Fibroblast of mammary gland (primary cell): Measurements from ENCODE around the gene FAM110C.

Source experiments
- DNase-seq: peaks from one replicate; pipeline ENCODE4 v3.0.0-alpha.2; 2010; ENCODE audit warnings: low read depth
- H3K4me3 ChIP-seq: 2 replicates; pipeline ENCODE4 v1.5.1; 2011; ENCODE audit warnings: low read depth, mild to moderate bottlenecking, low read length, moderate library complexity; ENCODE audit not compliant: control insufficient read depth
- TF ChIP-seq, protein P1 (sequence below): conservative IDR thresholded peaks from 2 replicates; pipeline ENCODE4 v1.5.1; 2011; ENCODE audit warnings: low read depth, low read length, inconsistent platforms; ENCODE audit not compliant: control insufficient read depth, insufficient read depth

Gene FAM110C, protein sequence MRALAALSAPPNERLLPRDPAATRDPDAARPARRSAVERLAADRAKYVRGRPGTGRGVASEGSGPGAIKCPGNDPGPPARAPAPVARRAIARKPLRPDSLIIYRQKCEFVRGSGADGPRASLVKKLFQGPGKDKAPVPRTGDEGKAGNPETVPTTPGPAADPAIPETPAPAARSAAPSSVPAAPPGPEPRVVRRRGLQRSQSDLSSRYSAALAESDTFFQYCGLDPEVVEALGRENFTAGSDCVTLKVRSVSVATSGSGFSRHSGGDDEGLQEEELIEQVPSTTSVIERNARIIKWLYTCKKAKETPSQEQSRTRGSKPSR

DNA sequence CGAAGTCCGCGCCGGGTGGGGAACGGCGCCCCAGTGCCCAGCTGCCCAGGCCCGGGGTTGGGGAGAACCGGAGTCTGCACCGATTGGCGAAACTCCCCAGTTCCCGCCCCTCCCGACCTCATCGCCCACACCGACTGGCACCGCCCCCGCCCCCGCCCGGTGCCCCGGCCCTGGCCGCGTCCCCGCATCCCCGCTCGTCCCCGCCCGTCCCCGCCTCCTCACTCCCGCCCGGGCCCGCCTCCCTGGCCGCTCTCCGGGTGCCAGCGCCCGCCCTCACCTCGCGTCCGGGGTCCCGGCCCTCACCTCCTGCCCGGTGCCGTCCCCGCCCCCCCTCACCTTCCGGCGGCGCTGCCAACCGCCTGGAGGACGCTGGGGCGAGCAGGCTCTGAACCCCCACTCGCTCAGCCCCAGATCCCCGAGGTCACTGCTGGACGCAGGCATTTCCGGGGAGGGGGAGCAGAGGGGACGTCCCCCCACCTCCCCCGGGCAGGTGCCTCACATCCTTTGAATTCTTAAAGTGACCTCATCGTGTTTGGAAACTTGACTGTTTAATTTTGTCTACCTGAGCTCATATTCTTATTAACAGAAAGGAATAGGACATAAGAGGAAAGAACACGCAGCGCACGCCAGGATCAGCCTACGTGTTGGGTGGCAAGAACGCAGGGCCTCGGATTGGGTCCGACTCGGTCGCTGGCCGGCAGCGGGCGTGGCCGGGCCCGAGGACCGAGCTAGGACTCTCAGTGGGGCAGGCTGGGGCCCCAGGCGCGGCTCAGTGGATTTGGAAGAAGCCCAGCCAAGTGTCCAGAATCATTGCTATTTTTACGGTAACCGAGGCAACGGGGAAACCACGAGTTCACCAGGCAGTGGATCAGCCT, at the start of gene FAM110C:
TSS of gene FAM110C (minus strand) at position 35 of the 875 bp plus-strand sequence. CDS start 120 bp downstream, outside the sequence.
- TF ChIP-seq, protein P1, sequence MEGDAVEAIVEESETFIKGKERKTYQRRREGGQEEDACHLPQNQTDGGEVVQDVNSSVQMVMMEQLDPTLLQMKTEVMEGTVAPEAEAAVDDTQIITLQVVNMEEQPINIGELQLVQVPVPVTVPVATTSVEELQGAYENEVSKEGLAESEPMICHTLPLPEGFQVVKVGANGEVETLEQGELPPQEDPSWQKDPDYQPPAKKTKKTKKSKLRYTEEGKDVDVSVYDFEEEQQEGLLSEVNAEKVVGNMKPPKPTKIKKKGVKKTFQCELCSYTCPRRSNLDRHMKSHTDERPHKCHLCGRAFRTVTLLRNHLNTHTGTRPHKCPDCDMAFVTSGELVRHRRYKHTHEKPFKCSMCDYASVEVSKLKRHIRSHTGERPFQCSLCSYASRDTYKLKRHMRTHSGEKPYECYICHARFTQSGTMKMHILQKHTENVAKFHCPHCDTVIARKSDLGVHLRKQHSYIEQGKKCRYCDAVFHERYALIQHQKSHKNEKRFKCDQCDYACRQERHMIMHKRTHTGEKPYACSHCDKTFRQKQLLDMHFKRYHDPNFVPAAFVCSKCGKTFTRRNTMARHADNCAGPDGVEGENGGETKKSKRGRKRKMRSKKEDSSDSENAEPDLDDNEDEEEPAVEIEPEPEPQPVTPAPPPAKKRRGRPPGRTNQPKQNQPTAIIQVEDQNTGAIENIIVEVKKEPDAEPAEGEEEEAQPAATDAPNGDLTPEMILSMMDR = no peak
- no peak within 1 kb of the TSS for H3K4me3 ChIP-seq
- peak; percentile 1 for DNase-seq

DNA sequence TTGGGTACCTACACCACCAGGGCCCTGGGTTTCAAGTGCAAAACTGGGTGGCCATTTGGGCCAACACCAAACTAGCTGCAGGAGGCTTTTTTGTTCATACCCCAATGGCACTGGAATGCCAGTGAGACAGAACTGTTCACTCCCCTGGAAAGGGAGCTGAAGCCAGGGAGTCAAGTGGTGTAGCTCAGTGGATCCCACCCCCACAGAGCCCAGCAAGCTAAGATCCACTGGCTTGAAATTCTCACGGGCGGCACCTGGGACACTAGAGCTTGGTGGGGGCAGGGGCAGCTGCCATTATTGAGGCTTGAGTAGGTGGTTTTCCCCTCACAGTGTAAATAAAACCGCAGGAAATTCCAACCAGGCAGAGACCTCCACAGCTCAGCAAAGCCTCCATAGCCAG, 46.0 kb upstream of the FAM110C start:
- no peak overlapping the region for H3K4me3 ChIP-seq
- TF ChIP-seq, protein P1 = no peak
- DNase-seq = no peak

DNA sequence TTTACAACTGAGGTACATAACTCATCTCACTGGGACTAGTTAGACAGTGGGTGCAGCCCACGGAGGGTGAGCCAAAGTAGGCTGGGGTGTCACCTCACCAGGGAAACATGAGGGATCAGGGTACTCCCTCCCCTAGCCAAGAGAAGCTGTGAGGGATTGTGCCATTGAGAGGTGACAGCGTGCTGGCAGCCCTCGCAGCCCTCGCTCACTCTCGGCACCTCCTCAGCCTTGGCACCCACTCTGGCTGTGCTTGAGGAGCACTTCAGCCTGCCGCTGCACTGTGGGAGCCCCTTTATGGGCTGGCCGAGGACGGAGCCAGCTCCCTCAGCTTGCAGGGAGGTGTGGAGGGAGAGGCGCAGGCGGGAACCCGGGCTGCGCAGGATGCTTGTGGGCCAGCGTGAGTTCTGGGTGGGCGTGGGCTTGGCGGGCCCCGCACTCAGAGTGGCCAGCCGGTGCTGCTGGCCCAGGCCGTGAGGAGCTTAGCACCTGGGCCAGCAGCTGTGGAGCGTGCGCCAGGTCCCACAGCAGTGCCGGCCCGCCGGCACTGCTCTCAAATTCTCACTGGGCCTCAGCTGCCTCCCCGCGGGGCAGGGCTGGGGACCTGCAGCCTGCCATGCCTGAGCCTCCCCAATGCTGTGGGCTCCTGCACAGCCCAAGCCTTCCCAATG, 44.5 kb upstream of the FAM110C start:
- no peak overlapping the region for H3K4me3 ChIP-seq
- TF ChIP-seq, protein P1 = no peak
- no peak for DNase-seq

DNA sequence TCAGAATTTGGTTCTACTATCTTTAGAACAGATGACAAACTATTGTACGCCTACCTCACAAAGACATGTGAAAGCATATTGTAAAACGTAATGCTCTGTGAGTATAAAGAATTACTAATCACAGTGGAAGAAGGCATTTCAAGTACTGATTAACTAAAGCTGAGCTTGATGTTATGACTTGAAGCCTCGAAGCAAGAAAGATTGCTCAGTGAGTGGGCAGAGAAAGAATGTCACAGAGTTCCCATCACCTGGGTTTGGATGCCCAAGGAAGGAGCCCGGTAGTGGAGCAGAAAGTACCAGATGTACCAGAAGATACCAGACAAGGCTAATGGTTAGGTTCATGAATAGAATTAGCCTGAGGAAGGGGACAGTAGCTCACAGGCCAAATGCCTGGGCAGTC, 39.5 kb upstream of the FAM110C start:
- no peak for DNase-seq
- H3K4me3 ChIP-seq = no peak overlapping the region
- TF ChIP-seq, protein P1 = no peak

DNA sequence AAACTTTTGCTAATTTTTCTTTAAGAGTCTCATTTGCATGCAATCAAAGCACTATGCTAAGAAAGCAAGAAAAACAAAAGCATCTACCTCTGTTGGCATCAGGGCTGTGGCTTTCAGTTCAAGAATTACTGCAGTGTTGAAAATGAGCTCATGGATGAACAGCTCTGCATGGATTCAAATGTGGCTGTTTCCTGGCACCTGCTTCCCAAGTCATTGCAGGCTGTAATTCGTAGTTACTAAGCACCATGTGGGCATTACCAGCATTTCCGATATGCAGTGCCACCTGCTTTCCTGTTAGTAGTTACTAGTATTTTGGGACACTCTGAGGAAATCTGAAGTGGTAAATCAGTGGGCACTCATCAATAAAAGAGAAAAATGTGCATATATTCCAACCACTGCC, 37.8 kb upstream of the FAM110C start:
- TF ChIP-seq, protein P1 = no peak
- no peak overlapping the region for H3K4me3 ChIP-seq
- DNase-seq = no peak

DNA sequence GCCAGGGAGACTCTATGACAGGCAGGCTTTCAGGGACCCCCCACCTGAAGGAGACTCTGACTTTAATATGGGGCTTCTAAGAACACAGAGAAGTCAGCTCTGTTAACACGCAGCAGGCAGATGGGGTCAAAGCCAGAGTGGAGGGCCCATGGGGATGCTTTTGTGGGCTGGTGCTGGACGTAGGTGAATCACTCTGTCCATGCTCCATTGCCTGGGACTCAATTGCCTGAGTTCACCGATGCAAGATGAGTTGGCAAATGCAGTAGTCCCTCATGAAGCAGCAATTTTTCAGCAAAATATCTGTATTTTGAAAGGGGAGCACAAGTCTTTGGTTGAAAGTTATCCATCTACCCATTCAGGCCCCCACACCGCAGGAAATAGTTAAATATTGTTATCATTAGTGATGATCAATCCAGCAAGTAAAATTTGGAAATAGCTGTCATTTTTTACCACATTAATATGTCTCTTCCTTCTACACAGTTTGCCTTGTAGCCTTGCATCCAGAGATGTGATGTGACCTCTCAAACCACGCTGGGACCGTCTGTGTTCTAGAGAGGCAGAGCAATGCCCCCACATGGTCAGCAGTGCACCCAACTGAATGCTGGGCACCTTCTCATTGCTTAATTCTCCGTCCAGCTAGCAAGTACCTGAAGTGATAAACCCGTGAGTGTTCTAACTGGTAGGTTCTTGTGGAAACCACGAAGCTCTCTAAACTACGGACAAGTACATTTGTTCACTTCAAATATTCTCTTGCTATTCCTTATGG, 34.8 kb upstream of the FAM110C start:
- TF ChIP-seq, protein P1 = no peak
- no peak for DNase-seq
- no peak overlapping the region for H3K4me3 ChIP-seq
